ENCODE results near the gene C1QTNF2.

The C1QTNF2 gene

GRCh38 chr5:160369990-160370712 lies at the start of gene C1QTNF2:
C1QTNF2 (minus strand) TSS chr5:160370626; CDS start chr5:160355011, 15,615 bp downstream.
- peak in 36 of 56 donors; percentile 8 to 76 (median 50) for DNase-seq

GRCh38 chr5:160420331-160420610 lies 49.8 kb upstream of the C1QTNF2 start:
- no peak for DNase-seq

GRCh38 chr5:160419458-160420330 lies 49.3 kb upstream of the C1QTNF2 start:
- DNase-seq: no peak

- peak in 55 of 56 donors; percentile 16 to 94 (median 85) for DNase-seq
Measured at GRCh38 chr5:160418561-160419457, 48.4 kb upstream of the C1QTNF2 start, which contains the start of gene SLU7. SLU7 (minus strand) TSS chr5:160419081; CDS start chr5:160415294, 3,787 bp downstream.

- peak; percentile 51 to 94 (median 88) for DNase-seq
Measured at GRCh38 chr5:160399402-160400353, 29.3 kb upstream of the C1QTNF2 start, which contains the start of gene FAM200C. FAM200C (minus strand) TSS chr5:160400054; CDS start chr5:160395490, 4,564 bp downstream.

- no peak for DNase-seq
Measured at GRCh38 chr5:160398806-160399205, 28.4 kb upstream of the C1QTNF2 start.

GRCh38 chr5:160397492-160397891 lies 27.1 kb upstream of the C1QTNF2 start:
- no peak for DNase-seq

- DNase-seq: no peak
Measured at GRCh38 chr5:160395111-160395510, 24.7 kb upstream of the C1QTNF2 start.

GRCh38 chr5:160390787-160391696 lies 20.6 kb upstream of the C1QTNF2 start:
- DNase-seq: no peak

GRCh38 chr5:160387445-160387844 lies 17.0 kb upstream of the C1QTNF2 start:
- no peak for DNase-seq

- DNase-seq: no peak
Measured at GRCh38 chr5:160385496-160385895, 15.1 kb upstream of the C1QTNF2 start.

GRCh38 chr5:160384681-160385080 lies 14.3 kb upstream of the C1QTNF2 start:
- DNase-seq: no peak

GRCh38 chr5:160382346-160382745 lies 11.9 kb upstream of the C1QTNF2 start:
- no peak for DNase-seq

GRCh38 chr5:160380041-160380440 lies 9.6 kb upstream of the C1QTNF2 start:
- no peak for DNase-seq

GRCh38 chr5:160379511-160379910 lies 9.1 kb upstream of the C1QTNF2 start:
- no peak for DNase-seq

GRCh38 chr5:160378330-160378729 lies 7.9 kb upstream of the C1QTNF2 start:
- DNase-seq: no peak

GRCh38 chr5:160377651-160378050 lies 7.2 kb upstream of the C1QTNF2 start:
- DNase-seq: no peak

- no peak for DNase-seq
Measured at GRCh38 chr5:160376416-160376815, 6.0 kb upstream of the C1QTNF2 start.

GRCh38 chr5:160375701-160376100 lies 5.3 kb upstream of the C1QTNF2 start:
- DNase-seq: no peak
